OCI-LY7 (cell line): ENCODE data around the gene C5AR2. TPM values are rescaled to one million over a fixed set of nuclear protein-coding genes. Genes with fewer than 3 reads are reported as not detected.

Experiments used
- BruUV-seq: library from RNA; stranded (reverse); fragments of 400-500 nt; replicated peaks from 2 replicates; lab custom pipeline; 2021; lab: Mats Ljungman, UMichigan
- CTCF ChIA-PET: fragments of 300-600 bp; sonication (Branson Sonifier 250); formaldehyde crosslinking; loops from one replicate; lab custom pipeline; 2022; ENCODE audit warnings: antibody characterized with exemption; ENCODE audit not compliant: unreplicated experiment; lab: Charles Lee
- POLR2A ChIA-PET: fragments of 300-600 bp; sonication (Branson Sonifier 250); formaldehyde crosslinking; loops from one replicate; lab custom pipeline; 2022; ENCODE audit warnings: antibody characterized with exemption; lab: Charles Lee
- DNase-seq: peaks from one replicate; pipeline ENCODE4 v3.0.0-alpha.2; 2015; ENCODE audit warnings: low spot score
- H2AFZ ChIP-seq: fragments of 200-600 bp; sonication (generic), shearing (Covaris generic); 2 replicates; pipeline ENCODE4 v1.6.1; 2014; ENCODE audit warnings: mild to moderate bottlenecking, antibody characterized with exemption, low read length, moderate library complexity
- H3K27ac ChIP-seq: fragments of 200-600 bp; sonication (generic); 2 replicates; pipeline ENCODE4 v1.5.1; 2014; ENCODE audit warnings: mixed run types, low read depth, mild to moderate bottlenecking, moderate library complexity, low read length, inconsistent platforms; ENCODE audit not compliant: poor library complexity, severe bottlenecking
- H3K36me3 ChIP-seq: fragments of 200-600 bp; sonication (generic); 2 replicates; pipeline ENCODE4 v1.6.1; 2014; ENCODE audit warnings: mild to moderate bottlenecking, antibody characterized with exemption, low read length, moderate library complexity, mixed read lengths; ENCODE audit not compliant: insufficient read depth
- H3K4me1 ChIP-seq: fragments of 200-600 bp; sonication (generic); 2 replicates; pipeline ENCODE4 v1.5.1; 2014; ENCODE audit warnings: mild to moderate bottlenecking, low read length; ENCODE audit not compliant: insufficient read depth, poor library complexity, severe bottlenecking
- H3K4me2 ChIP-seq: fragments of 200-600 bp; sonication (generic); 2 replicates; pipeline ENCODE4 v1.6.1; 2014; ENCODE audit warnings: mild to moderate bottlenecking, low read length
- H3K4me3 ChIP-seq: fragments of 200-600 bp; sonication (generic); 2 replicates; pipeline ENCODE4 v1.5.1; 2014; ENCODE audit warnings: mild to moderate bottlenecking, low read depth, low read length; ENCODE audit not compliant: poor library complexity, severe bottlenecking
- H3K79me2 ChIP-seq: fragments of 200-600 bp; sonication (generic); 2 replicates; pipeline ENCODE4 v1.6.1; 2016; ENCODE audit warnings: low read depth, mild to moderate bottlenecking, low read length, moderate library complexity, mixed read lengths; ENCODE audit not compliant: insufficient read depth
- H3K9me2 ChIP-seq: fragments of 200-600 bp; sonication (generic); 2 replicates; pipeline ENCODE4 v1.6.1; 2016; ENCODE audit warnings: mild to moderate bottlenecking, low read length, mixed read lengths; ENCODE audit not compliant: insufficient read depth
- H3K9me3 ChIP-seq: fragments of 200-600 bp; sonication (generic); 2 replicates; pipeline ENCODE4 v1.6.1; 2014; ENCODE audit warnings: mild to moderate bottlenecking, mixed run types, low read length, mixed read lengths
- H4K20me1 ChIP-seq: fragments of 200-600 bp; sonication (generic); 2 replicates; pipeline ENCODE4 v1.6.1; 2014; ENCODE audit warnings: mild to moderate bottlenecking, antibody characterized with exemption, low read length, moderate library complexity, mixed read lengths; ENCODE audit not compliant: insufficient read depth
- CTCF ChIP-seq: fragments of 200-600 bp; sonication (generic); conservative IDR thresholded peaks from 2 replicates; pipeline ENCODE4 v1.5.1; 2014; ENCODE audit warnings: mild to moderate bottlenecking, antibody characterized with exemption, low read length, moderate library complexity, mixed read lengths
- EZH2phosphoT487 ChIP-seq: fragments of 200-600 bp; sonication (generic); IDR thresholded peaks from 2 replicates; pipeline ENCODE4 v1.6.1; 2018; ENCODE audit warnings: low read depth, borderline replicate concordance, mild to moderate bottlenecking, mixed run types, antibody characterized with exemption, low read length, moderate library complexity, mixed read lengths
- intact Hi-C: fragments of 100-400 bp; cut with micrococcal nuclease; formaldehyde crosslinking; loops from one replicate; pipeline ENCODE4 v1.10.0; 2022; ENCODE audit not compliant: unreplicated experiment
- total RNA-seq, 2 experiments: library from RNA; depleted of rRNA in 1 of 2; stranded (reverse); fragments of >200 nt in 1 of 2; shearing (Covaris generic) in 1 of 2; gene quantifications; 2 replicates each; pipeline ENCODE4 v1.2.3, GENCODE V29; 2014 to 2022

The C5AR2 gene
- total RNA-seq, 2 experiments from 2014 or later = 2.6 to 2.9 TPM

DNA sequence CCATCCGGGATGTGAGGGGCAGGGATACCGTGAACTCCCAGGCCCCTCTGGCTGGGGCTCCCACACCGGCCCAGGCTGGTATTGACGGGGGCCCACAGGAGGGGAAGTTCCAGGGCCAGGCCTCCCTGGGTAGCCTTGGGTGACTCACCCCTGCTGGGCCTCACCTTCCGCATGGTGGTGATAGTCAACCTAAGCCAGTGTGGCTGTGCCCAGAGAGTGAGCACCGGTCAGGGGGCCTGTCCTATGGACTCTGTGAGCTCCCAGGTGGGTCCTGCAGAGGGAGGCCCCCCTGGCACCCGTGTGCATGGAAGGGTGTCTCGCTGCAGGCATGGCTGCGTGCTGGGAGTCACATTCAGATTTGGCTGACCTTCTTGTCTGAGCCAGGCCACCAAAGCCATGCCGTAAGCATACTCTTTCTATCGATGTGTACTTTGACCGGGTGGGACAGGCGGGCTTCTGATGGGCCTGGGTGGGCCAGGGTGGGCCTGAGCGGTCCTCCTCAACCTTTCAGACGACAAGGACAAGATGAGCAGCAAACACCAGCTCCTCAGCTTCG is 44.7 kb downstream of the C5AR2 start:
- Histone ChIP-seq H3K36me3 (peaks cover 84% of the 10 kb centered on the region), H4K20me1 (no peaks in the 10 kb centered on the region), H3K4me2 (no peak overlapping the region), H3K79me2 (no peaks in the 10 kb centered on the region), H3K4me1 (peaks cover 8% of the 10 kb centered on the region), H3K9me3 (no peaks in the 10 kb centered on the region), H3K4me3 (no peak overlapping the region), H3K27ac (no peak overlapping the region), H2AFZ (no peak overlapping the region), H3K9me2 (no peaks in the 10 kb centered on the region)
- no peak for DNase-seq
- intact Hi-C loops = no loop called here
- TF ChIP-seq EZH2phosphoT487 = no peak
- ChIA-PET CTCF (no interaction called here), POLR2A (no interaction called here)
- BruUV-seq = no TSS peak

GRCh38 chr19:47377208-47377701 is 45.3 kb downstream of the C5AR2 start:
- no peak for DNase-seq
- BruUV-seq = no TSS peak
- H3K9me2 ChIP-seq = no peaks in the 10 kb centered on the region
- no peaks in the 10 kb centered on the region for H4K20me1 ChIP-seq
- no peak overlapping the region for H3K4me3 ChIP-seq
- H3K9me3 ChIP-seq = no peaks in the 10 kb centered on the region
- no peak overlapping the region for H3K27ac ChIP-seq
- no peaks in the 10 kb centered on the region for H3K79me2 ChIP-seq
- CTCF ChIA-PET = no interaction called here
- peaks cover 12% of the 10 kb centered on the region for H3K4me1 ChIP-seq
- H3K4me2 ChIP-seq = no peak overlapping the region
- H3K36me3 ChIP-seq = peaks cover 84% of the 10 kb centered on the region
- TF ChIP-seq CTCF (no peak), EZH2phosphoT487 (no peak)
- intact Hi-C loops = no loop called here
- POLR2A ChIA-PET = no interaction called here
- no peak overlapping the region for H2AFZ ChIP-seq

GRCh38 chr19:47377801-47378200 is 45.8 kb downstream of the C5AR2 start:
- ChIA-PET POLR2A (no interaction called here), CTCF (no interaction called here)
- no peak overlapping the region for H3K27ac ChIP-seq
- H3K4me3 ChIP-seq = no peak overlapping the region
- DNase-seq = no peak
- no peaks in the 10 kb centered on the region for H4K20me1 ChIP-seq
- H2AFZ ChIP-seq = no peak overlapping the region
- intact Hi-C loops = no loop called here
- no peaks in the 10 kb centered on the region for H3K79me2 ChIP-seq
- no peaks in the 10 kb centered on the region for H3K9me2 ChIP-seq
- H3K4me1 ChIP-seq = peaks cover 12% of the 10 kb centered on the region
- no peak overlapping the region for H3K4me2 ChIP-seq
- H3K36me3 ChIP-seq = peaks cover 80% of the 10 kb centered on the region
- BruUV-seq = no TSS peak
- TF ChIP-seq EZH2phosphoT487 (no peak), CTCF (no peak)
- H3K9me3 ChIP-seq = no peaks in the 10 kb centered on the region
